Stimulated activated CD4-positive, alpha-beta T cell treated with anti-CD3 and anti-CD28 coated beads, TNF-alpha, amount 100 ng/mL, for 1 hour (primary cell): ENCODE results near the gene PDSS2.
"Not testable (repeated sequence)": the region's sequence is repeated elsewhere in the genome, so short reads cannot be mapped to it uniquely, and the experiment has no call there.

Experiments used
- DNase-seq, 3 donors: peaks; one replicate each; pipeline ENCODE4 v3.0.0-alpha.2; 2020; ENCODE audit warnings: low read depth in 3 of 3, low spot score in 1 of 3

Gene PDSS2

DNA sequence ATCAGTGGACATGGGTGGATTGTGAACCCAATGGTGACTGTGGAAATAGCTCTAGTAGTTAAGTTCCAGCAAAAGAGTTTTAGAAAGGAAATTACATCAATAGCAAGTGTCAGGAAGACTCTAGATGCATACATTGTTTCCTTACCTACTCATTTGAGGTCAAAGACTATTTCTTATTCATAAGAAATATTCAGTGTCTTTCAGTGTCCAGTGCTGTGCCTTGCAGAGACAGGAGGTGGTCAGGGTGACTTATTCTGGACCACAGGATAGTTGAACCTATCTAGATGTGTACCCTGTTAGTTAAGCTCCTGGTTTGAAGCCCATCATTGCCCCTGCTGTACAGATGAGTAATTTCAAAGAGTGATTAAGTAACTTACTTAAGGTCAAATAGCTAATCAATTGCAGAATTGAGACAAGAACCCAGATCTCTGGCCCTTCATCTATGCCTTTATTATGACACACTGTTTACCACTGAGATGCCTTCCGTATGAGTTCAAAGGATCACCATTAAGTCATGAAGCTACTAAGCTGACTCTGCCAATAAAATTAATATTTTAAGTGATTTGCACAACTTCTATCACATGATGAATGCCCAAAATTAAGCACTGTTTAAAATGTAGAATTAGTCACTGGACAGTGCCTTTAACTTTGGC lies 136.1 kb downstream of the PDSS2 start:
- no peak for DNase-seq

GRCh38 chr6:107321793-107322192 lies 137.6 kb downstream of the PDSS2 start:
- no peak for DNase-seq

GRCh38 chr6:107319906-107320530 lies 139.3 kb downstream of the PDSS2 start:
- DNase-seq = no peak

DNA sequence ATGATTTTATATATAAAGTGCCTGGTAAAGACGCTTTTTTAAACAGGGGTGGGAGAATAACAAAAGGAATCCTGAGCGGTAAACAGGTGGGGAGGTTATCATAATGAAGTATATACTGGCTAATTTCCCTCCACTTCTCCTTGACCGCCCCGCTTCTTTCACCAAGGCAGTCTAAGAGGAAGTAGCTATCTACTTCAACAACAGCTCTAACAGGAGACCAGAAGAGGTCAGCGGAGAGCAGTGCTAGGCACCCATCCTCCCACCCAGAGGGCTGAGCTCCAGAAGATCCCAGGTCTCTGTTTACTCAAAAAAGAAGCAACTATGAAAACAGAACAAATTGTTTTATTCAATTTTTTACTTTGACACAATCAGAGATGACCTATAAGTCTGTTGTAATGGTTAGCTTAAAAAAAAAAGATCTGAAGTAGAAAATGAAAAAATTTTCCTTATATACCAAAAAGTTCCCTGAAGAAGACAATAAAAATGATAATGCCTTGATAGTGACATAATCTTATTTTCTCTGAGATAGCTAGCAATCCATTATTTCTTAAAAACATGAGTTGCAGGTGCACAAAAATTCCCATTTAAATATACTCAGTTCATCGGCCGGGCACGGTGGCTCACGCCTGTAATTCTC lies 141.1 kb downstream of the PDSS2 start:
- no peak for DNase-seq

DNA sequence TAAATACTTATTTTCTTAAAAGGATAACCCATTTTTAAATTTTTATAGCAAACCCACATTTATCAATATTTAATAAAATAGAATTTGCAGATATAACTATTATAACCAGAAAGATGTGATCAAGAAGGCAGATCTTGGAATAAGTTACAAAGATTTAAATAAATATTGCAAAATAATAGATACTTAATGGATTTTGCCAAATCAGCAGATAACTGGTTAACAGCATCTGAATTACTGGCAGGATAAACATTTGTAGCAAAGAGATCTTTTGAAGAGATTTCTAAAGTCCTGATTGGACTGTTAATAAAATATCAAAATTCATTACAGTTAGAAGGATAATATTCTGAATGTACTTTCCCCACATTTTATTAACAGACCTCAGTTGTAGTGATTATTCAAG lies 144.2 kb downstream of the PDSS2 start:
- DNase-seq = no peak

GRCh38 chr6:107314531-107314939 lies 144.8 kb downstream of the PDSS2 start:
- DNase-seq = no peak

- no peak for DNase-seq
These were observed 145.6 kb downstream of the PDSS2 start for GRCh38 chr6:107313776-107314175.

DNA sequence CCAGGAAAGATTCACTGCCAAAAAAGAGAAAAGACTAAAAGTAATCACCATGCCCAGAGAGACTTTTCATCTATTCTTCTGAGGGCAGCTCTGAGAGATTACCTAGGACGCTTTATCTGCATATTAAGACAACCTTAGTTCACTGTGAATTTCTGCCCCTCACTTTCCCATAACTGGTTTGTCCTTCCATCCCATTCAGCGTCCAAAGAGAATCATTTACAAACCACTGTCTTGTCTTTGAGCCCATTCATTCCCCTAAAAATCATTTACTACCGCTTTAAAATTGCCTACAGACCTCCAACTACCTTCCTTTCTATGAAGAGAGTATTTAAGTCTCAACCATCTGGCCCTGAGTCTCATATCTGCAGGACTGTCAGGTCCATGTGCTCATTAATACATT lies 149.0 kb downstream of the PDSS2 start:
- no peak for DNase-seq

- no peak for DNase-seq
These were observed 150.7 kb downstream of the PDSS2 start for GRCh38 chr6:107308677-107309076.

DNA sequence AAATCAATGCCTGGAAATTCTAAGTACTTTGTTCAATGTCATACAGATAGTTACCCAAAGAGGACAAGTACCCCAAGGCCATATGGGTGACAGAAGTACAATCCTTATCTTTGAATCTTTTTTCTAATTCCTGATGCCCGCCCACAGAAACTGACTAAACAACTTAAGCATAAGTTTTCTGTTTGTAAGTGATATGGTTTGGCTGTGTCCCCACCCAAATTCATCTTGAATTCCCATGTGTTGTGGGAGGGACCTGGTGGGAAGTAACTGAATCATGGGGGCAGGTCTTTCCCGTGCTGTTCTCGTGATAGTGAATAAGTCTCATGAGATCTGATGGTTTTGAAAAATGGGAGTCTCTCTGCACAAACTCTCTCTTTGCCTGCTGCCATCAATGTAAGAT lies 153.4 kb downstream of the PDSS2 start:
- DNase-seq = not testable (repeated sequence)

DNA sequence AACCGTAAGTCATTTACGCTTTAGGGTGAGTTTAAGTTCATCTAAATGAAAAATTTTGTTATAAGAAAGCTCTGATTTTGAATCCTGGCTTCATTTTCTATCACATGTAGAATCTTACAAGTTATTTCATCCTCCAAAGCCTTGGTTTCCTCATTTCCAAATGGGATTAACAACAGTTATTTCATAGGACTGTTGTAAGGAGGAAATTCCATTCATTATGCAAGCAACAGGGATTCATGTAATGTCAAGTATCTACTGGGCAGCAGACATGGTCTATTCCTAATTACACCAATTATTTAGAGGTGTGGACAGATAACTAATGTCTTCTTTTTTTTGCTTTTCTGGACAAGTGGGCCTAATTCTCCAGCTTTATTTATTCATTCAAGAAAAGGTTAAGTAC lies 154.0 kb downstream of the PDSS2 start:
- DNase-seq = no peak

GRCh38 chr6:107304421-107305025 lies 154.8 kb downstream of the PDSS2 start:
- DNase-seq = no peak

- DNase-seq = no peak
These were observed 166.0 kb downstream of the PDSS2 start for GRCh38 chr6:107293350-107293749.

- DNase-seq = no peak
These were observed 166.6 kb downstream of the PDSS2 start for GRCh38 chr6:107292715-107293271.

DNA sequence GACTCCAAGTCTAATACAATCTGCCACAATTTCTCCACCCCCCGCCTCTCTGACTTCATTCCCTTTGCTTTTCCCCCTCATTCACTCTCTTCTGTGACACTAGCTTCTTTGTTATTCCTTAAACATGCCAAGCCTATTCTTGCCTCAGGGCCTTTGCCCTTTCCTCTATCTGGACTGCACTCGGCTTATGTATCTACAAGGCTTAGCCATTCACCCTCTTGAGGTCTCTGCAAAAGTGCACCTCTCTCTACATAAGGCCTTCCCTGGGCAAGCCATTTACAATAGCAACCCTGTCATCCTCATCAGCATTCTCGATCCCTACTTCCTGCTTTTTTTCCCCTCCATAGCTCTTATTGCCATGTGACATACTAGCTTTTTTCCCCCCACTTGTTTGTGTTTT lies 168.9 kb downstream of the PDSS2 start:
- DNase-seq = no peak

DNA sequence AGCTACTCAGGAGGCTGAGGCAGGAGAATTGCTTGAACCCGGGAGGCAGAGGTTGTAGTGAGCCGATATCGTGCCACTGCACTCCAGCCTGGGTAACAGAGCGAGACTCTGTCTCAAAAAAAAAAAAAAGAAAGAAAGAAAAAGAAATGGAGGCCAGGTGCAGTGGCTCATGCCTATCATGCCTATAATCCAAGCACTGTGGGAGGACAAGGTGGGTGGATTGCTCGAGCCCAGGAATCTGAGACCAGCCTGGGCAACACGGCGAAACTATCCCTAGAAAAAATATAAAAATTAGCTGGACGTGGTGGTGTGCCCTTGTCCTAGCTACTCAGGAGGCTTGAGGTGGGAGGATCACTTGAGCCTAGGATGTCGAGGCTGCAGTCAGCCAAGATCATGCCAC lies 170.1 kb downstream of the PDSS2 start:
- DNase-seq = not testable (repeated sequence)

GRCh38 chr6:107285683-107286082 lies 173.7 kb downstream of the PDSS2 start:
- not testable (repeated sequence) for DNase-seq

- DNase-seq = no peak
These were observed 174.6 kb downstream of the PDSS2 start for GRCh38 chr6:107284805-107285204.

DNA sequence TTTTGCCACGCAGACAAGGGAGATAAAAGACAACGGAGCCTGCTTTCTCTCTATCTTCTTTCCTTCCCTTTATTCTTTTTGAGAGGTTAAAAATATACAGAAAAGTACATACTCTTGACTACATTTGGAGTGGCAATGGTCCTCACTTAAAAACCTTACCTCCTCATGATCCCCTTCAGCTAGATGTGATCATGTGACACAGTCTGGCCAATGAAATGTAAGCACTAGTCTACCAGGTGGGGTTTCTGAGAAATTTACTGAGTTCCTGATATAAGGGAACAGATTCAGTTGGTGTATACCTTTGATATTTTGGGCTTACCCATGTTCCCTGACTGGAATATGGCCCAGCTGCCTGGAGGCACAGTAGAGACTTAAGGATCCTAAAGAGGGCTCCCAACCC lies 178.6 kb downstream of the PDSS2 start:
- DNase-seq = no peak

DNA sequence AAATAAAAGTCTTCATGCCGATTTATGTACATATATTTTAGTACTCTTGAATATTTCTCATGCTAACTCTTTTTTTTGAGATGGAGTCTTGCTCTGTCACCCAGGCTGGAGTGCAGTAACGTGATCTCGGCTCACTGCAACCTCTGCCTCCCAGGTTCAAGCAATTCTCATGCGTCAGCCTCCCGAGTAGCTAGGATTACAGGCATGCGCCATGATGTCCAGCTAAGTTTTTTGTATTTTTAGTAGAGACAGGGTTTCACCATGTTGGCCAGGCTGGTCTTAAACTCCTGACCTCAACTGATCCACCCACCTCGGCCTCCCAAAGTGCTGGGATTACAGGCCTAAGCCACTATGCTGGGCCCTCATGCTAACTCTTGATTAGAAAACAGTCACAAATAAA lies 179.4 kb downstream of the PDSS2 start:
- DNase-seq = not testable (repeated sequence)

- DNase-seq = no peak
These were observed 184.0 kb downstream of the PDSS2 start for GRCh38 chr6:107275330-107275865.

DNA sequence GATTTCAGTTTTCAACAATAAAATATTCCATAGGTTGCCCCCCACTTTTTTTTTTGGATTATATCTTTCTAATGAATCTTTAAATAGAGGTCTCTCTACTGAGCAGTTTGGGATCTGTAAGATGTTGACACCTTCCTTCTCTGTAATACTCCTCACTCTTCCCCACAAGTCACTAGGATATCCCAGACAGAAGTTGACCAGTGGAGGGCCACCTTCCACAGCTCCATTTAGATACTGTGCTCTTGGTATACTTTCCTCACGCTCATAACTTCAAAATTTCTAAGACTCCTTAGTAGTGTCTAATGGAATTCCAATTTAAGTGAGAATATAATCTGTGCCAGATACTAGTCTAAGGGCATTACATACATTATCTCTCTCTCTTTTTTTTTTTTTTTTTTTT lies 185.1 kb downstream of the PDSS2 start:
- no peak for DNase-seq
